ENCODE data around the gene RPL38. TPM values are rescaled to one million over a fixed set of nuclear protein-coding genes. Genes with fewer than 3 reads are reported as not detected.

The RPL38 gene
- total RNA-seq, 3 donors from 2014 or later = 304 to 570 (median 471) TPM

DNA sequence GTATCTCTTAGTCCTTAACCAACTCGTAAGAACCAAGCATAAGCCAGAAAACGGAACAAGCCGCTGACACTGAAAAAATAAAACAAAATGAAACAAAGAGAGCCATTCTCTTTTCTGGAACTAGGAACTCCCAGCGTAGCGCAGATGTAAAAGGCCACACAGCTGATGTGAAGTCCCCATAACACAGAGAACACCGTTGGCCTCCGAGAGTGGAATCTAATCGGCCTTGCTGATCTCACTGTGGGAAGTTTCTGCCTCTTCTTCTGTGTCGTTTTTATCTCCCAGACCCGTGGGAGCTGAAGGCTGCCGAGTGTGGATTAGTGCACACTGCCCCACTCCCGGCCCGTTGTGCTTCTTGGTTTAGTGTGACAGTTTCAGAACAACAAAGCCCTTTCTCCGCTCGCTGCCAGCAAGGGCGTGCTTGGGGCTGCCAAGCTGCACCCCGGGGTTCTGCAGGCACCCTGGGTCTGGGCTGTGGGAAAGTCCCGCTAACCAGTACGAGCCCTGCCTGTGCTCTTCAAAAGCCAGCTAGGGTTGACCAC is 31.6 kb downstream of the RPL38 start:
- intact Hi-C loops (cut with DNase I; ENCODE audit: low total_unique reads) = no loop called here
- no peaks in the 10 kb centered on the region for H3K36me3 ChIP-seq
- no peaks in the 10 kb centered on the region for H3K27me3 ChIP-seq
- peak overlapping the region in 2 of 3 donors; percentile 3 to 43 for H3K4me3 ChIP-seq
- peak overlapping the region; percentile 36 to 38 for H3K27ac ChIP-seq
- no peaks in the 10 kb centered on the region for H3K4me1 ChIP-seq
- TF ChIP-seq, protein P1, sequence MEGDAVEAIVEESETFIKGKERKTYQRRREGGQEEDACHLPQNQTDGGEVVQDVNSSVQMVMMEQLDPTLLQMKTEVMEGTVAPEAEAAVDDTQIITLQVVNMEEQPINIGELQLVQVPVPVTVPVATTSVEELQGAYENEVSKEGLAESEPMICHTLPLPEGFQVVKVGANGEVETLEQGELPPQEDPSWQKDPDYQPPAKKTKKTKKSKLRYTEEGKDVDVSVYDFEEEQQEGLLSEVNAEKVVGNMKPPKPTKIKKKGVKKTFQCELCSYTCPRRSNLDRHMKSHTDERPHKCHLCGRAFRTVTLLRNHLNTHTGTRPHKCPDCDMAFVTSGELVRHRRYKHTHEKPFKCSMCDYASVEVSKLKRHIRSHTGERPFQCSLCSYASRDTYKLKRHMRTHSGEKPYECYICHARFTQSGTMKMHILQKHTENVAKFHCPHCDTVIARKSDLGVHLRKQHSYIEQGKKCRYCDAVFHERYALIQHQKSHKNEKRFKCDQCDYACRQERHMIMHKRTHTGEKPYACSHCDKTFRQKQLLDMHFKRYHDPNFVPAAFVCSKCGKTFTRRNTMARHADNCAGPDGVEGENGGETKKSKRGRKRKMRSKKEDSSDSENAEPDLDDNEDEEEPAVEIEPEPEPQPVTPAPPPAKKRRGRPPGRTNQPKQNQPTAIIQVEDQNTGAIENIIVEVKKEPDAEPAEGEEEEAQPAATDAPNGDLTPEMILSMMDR (IDR thresholded peaks at IDR 0.05) = no peak
- no peak for TF ChIP-seq POLR2A (IDR thresholded peaks at IDR 0.05)
- H3K9me3 ChIP-seq = no peaks in the 10 kb centered on the region
- DNase-seq (ENCODE audit: low spot score in 2 of 2) = no peak

DNA sequence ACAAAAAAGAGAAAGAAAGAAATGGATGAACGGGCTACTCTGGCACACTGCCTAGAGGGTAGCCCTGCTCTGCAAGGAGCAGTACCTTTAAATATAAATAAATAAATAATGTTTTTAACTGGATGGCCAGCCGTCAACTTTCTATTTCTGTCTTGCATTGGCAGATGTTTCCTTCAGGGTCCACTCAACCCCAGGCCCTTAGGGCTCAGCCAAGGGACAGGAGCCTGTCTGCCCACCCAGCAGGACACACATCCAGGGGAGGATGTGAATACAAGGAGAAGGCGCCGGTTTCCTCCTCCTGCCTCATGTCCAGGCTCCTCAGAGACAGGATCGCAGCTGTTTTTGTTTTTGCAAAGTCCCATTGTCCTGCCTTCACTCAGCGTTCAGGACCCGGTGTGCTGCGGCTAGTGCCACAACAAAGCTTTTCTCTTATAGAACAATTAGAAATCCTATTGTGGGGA is 32.5 kb downstream of the RPL38 start:
- Histone ChIP-seq H3K4me1 (no peaks in the 10 kb centered on the region), H3K4me3 (no peak overlapping the region), H3K36me3 (no peaks in the 10 kb centered on the region), H3K27me3 (no peaks in the 10 kb centered on the region), H3K27ac (no peak overlapping the region), H3K9me3 (no peaks in the 10 kb centered on the region)
- no peak for DNase-seq (ENCODE audit: low spot score in 2 of 2)
- intact Hi-C loops (cut with DNase I; ENCODE audit: low total_unique reads) = no loop called here
- TF ChIP-seq, protein P1 (IDR thresholded peaks at IDR 0.05) = no peak
- TF ChIP-seq POLR2A (IDR thresholded peaks at IDR 0.05) (no peak), POLR2AphosphoS5 (IDR thresholded peaks at IDR 0.05) (no peak)

DNA sequence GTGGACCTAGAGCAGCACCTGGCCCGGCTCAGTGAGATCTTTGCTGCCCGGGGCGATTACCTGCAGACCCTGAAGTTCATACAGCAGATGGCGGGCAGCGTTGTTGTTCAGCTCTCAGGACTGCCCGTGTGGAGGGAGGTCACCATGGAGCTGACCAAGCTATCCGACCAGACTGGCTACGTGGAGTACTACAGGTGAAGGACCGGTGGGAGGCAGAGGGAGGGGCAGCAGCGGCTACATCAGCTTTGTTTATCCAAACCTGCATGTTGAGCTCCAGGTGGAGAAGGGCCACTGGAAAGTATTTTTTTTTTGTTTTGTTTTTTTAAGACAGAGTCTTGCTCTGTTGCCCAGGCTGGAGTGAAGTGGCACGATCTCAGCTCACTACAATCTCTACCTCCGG is 33.8 kb downstream of the RPL38 start:
- no peak overlapping the region for H3K4me3 ChIP-seq
- intact Hi-C loops (cut with DNase I; ENCODE audit: low total_unique reads) = no loop called here
- H3K27ac ChIP-seq = no peak overlapping the region
- DNase-seq (ENCODE audit: low spot score in 2 of 2) = no peak
- no peaks in the 10 kb centered on the region for H3K27me3 ChIP-seq
- no peaks in the 10 kb centered on the region for H3K4me1 ChIP-seq
- H3K36me3 ChIP-seq = no peaks in the 10 kb centered on the region
- H3K9me3 ChIP-seq = no peaks in the 10 kb centered on the region
- TF ChIP-seq POLR2AphosphoS5 (IDR thresholded peaks at IDR 0.05) = no peak
- no peak for TF ChIP-seq POLR2A (IDR thresholded peaks at IDR 0.05)
- TF ChIP-seq, protein P1 (IDR thresholded peaks at IDR 0.05) = no peak

DNA sequence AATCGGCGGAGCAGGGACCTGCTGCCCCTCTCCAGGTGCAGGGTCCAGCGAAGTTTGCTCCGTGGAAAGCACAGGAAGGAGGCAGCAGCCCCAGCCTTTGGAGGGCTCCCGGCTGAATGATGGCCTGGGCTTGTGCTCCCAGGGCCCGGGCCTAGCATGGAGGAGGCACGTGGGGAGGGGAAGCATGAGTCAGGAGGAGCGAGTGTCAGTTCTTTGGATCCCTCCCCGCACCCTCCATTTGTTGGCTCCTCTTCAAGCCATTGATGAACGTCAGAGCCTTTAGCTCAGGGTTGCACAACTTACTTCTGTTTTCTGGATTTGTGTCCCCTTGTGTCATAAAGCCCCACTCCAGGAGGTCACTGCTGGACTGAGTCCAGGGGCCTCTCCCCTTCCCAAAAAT is 35.7 kb downstream of the RPL38 start:
- TF ChIP-seq, protein P1 (IDR thresholded peaks at IDR 0.05) = no peak
- TF ChIP-seq POLR2A (IDR thresholded peaks at IDR 0.05) (no peak), POLR2AphosphoS5 (IDR thresholded peaks at IDR 0.05) (peak in 2 of 3 donors; percentile 19 to 26)
- no peaks in the 10 kb centered on the region for H3K4me1 ChIP-seq
- H3K27ac ChIP-seq = peak overlapping the region in 1 of 2 donors; percentile 48
- H3K9me3 ChIP-seq = no peaks in the 10 kb centered on the region
- peak in 1 of 2 donors; percentile 22 for DNase-seq (ENCODE audit: low spot score in 2 of 2)
- H3K27me3 ChIP-seq = no peaks in the 10 kb centered on the region
- no peaks in the 10 kb centered on the region for H3K36me3 ChIP-seq
- no peak overlapping the region for H3K4me3 ChIP-seq
- intact Hi-C loops (cut with DNase I; ENCODE audit: low total_unique reads) = no loop called here

DNA sequence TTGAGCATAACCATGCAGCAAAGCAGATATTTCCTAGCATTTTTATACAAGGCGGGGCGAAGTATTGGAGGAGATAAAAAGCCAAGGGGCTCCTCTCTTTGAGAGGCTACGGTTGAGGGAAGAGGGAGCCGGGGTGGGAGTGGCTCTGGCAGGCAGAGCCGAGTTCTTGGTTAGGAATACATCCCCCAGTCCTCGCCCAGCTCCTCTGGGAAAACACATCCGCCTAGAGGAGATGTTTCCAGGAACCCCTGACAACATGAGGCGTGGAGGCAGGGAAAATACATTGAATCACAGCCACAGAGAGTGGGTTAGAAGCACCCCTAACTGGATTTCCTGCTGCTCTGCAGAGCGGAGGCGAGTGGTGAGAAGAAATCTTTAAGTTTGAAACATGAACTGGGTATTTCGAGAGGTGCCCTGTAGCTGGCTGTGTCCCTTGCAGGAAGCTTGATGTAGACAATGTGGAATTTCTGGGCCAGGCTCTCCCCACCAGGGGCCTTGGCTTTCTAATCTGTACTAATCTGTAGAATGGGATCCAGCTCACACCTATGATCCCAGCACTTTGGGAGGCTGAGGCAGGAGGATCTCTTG is 37.2 kb downstream of the RPL38 start:
- Histone ChIP-seq H3K9me3 (no peaks in the 10 kb centered on the region), H3K27ac (peak overlapping the region in 1 of 2 donors; percentile 55), H3K36me3 (no peaks in the 10 kb centered on the region), H3K4me3 (no peak overlapping the region), H3K4me1 (no peaks in the 10 kb centered on the region), H3K27me3 (no peaks in the 10 kb centered on the region)
- no peak for TF ChIP-seq POLR2A (IDR thresholded peaks at IDR 0.05)
- TF ChIP-seq, protein P1 (IDR thresholded peaks at IDR 0.05) = no peak
- TF ChIP-seq POLR2AphosphoS5 (IDR thresholded peaks at IDR 0.05) = no peak
- no peak for DNase-seq (ENCODE audit: low spot score in 2 of 2)
- intact Hi-C loops (cut with DNase I; ENCODE audit: low total_unique reads) = no loop called here
